LoVo (cell line): Measurements from ENCODE around the gene ARHGEF10L.

Source experiments
- DNase-seq: peaks from one replicate; pipeline ENCODE4 v3.0.0-alpha.2; 2016; ENCODE audit warnings: low spot score

ARHGEF10L gene

GRCh38 chr1:17635811-17636210 lies 96.3 kb downstream of the ARHGEF10L start:
- DNase-seq = no peak

- peak; percentile 2 for DNase-seq
These were observed 97.1 kb downstream of the ARHGEF10L start for GRCh38 chr1:17636612-17637011.

DNA sequence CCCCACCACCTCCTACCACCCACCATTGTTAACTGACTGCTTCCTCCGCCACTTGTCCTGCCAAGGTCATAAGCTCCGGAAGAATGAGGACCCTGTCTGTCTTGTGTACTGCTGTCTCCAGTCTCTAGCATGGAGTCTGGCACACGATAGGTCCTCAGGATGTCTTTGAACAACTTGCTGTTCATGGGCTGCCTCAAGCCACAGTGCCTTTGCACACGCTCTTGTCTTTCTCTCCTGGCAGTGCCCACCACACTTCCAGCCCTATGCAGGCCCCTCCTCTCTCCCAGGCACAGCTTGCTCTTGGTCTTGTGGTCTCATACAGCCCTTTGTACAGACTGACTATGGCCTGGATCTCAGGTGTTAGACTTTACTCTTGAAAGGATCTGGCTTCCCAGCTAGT lies 97.6 kb downstream of the ARHGEF10L start:
- DNase-seq = no peak

- DNase-seq = no peak
These were observed 100.3 kb downstream of the ARHGEF10L start for GRCh38 chr1:17639703-17640340.

GRCh38 chr1:17640393-17640792 lies 100.9 kb downstream of the ARHGEF10L start:
- no peak for DNase-seq

- no peak for DNase-seq
These were observed 101.5 kb downstream of the ARHGEF10L start for GRCh38 chr1:17640975-17641374.

DNA sequence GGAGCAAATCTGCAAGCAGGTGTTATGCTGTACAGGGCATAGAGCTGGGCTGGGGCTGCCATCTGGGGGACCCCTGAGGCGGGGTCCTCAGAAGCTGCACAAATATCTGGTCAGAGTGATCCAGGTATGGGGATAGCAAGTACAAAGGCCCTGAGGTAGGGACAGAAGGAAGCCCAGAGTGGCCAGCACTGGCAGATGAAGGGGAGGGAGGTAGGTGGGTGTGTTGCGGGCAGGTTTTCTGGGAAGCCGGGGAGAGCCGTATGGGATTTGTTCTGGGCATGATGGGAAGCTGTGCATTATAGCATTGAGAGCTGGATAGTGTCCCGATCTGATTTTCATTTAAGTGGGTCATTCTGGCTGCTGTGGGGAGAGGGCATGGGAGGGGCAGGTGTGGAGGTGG lies 102.7 kb downstream of the ARHGEF10L start:
- no peak for DNase-seq

DNA sequence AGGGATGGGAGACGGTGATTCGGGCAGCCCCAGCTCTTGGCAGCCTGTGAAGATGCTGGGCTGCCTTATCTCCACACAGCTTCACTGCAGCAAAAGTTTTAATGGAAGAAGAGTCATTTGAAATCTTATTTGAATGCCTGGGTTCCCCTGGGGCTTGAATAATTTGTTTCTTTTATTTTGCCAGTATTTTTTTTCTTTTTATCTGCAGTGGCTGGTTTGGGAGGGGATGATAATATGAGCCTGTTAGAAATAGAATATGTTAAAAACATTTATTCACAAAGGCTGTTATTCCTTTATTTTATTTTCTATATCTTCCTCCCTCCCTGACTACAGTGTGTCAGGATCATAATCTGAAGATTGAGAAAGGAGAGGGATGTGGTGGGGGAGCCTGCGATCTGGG lies 103.4 kb downstream of the ARHGEF10L start:
- no peak for DNase-seq

GRCh38 chr1:17643861-17644703 lies 104.6 kb downstream of the ARHGEF10L start:
- DNase-seq = no peak

DNA sequence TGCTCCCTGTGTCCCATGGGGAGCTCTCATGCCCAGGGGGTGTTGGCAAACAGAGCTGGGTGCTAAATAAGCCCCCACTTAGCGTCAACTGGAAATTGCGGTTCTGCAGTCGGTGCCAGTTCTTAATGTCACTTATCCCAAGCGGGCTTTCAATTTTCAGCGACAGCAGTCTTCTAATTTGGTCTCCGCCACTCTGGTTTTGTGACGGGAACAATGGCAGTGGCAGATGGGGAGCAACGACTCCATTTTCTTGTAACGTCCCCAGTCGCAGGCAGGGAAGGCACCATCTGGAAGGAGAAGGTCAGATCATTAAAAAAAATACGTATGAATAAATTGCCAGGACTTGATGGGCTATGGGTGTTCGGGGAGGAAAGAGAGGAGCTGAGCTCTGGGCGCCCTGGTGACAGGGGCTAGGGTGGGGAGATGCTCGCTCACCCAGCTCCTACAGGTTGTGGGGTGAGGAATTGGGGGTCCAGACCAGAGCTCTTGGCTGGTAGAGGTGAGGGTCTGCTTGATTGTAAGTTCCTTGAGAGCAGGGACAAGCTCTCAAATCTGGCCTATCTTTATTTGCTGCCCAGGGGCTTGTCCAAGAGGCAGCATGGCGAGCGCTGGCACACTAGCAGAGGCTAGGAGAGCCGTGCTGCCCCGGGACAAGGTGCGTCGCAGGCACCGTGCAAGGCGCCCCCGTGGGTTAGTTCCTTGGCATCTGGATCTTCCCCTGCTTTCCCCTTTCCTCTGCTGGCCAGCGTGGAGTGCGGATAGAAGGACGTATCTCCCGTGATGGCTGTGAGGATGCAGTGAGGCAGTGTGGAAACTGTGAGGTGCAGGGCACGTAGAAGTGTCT lies 105.8 kb downstream of the ARHGEF10L start:
- no peak for DNase-seq

GRCh38 chr1:17646444-17647280 lies 107.2 kb downstream of the ARHGEF10L start:
- DNase-seq = no peak

GRCh38 chr1:17648457-17649145 lies 109.1 kb downstream of the ARHGEF10L start:
- no peak for DNase-seq

DNA sequence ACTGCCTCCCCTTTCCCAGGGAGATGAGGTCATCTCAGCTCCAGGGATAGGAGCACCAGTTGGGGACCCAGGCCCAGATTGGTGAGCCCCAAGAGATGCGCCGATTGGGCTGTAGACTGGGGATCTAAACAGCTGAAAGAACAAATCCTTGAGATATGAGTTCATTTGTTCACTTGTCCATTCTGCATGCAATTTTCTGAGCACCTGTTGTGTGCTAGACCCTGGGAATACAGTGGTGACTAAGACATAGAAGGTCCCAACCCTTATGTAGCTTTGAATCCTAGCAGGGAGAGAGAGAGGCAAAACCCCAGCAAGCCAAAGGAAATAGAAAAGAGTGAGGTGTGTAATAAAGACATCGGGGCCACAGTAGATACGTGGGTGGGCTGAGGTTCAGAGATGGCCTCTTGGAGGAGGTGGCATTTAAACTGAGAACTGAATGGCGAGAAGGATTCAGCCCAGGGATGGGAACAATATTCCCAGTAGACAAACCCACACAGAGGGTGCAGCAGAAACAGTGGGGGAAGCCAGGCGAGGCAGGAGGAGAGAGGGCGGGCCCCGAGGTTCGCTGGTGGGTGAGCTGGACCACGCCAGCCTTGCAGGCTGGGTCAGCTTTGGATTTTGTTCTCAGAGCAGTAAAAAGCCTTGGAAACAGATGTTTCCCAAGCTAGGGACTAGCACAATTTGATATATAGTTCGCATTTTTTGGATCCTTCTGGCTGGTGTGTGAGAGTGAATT lies 110.0 kb downstream of the ARHGEF10L start:
- no peak for DNase-seq

- no peak for DNase-seq
These were observed 113.8 kb downstream of the ARHGEF10L start for GRCh38 chr1:17653276-17653675.

DNA sequence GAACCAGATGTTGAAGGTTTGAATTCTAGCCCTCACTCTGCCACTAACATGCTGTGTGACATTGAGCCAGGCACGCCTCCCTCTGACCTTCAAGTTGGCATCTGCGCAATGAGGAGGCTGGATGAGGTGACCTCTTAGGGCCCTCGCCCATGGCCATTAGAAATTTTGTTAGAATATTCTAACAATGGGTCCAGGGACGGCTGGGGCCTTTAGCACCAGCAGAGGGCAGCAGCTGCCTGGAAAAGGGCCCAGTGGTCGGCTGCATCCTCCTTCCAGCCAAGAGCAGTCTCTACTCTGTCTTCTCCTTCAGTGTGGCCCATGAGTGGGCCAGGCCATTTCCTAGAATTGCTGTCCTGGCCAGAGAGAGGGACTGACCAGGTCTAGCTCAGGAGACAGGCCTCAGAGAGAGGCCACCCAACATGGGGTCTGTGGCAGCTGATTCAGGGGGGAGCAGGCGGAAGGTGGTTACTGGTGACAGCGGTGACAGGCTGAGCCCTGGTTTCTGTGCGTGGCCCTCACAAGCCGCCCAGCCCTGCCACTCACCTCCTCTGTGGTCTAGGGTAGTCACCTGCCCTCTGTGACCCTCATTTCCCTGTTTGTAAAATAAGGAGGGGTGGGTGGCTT lies 114.3 kb downstream of the ARHGEF10L start:
- no peak for DNase-seq

DNA sequence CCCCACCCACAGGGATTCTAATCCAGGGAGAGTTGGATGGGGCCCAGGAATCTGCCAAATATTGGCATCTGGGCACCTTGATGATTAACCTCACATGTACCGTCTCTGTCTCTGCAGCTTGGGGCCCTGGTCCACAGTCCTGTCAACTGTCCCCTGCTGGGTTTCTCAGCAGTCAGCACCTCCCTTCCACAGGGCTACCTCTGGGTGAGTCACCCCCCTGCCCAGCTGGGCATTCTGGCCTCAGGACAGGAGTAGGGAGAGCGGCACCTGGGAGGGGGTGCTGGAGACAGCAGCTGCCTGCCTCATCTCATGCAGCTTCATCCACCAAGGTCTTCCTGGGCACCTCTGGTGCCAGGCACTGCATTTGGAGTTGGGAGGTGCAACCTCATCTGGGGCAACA lies 115.0 kb downstream of the ARHGEF10L start:
- DNase-seq = no peak

GRCh38 chr1:17655169-17655568 lies 115.7 kb downstream of the ARHGEF10L start:
- no peak for DNase-seq

- no peak for DNase-seq
These were observed 116.4 kb downstream of the ARHGEF10L start for GRCh38 chr1:17655922-17656321.

GRCh38 chr1:17657436-17657835 lies 117.9 kb downstream of the ARHGEF10L start:
- DNase-seq = no peak

DNA sequence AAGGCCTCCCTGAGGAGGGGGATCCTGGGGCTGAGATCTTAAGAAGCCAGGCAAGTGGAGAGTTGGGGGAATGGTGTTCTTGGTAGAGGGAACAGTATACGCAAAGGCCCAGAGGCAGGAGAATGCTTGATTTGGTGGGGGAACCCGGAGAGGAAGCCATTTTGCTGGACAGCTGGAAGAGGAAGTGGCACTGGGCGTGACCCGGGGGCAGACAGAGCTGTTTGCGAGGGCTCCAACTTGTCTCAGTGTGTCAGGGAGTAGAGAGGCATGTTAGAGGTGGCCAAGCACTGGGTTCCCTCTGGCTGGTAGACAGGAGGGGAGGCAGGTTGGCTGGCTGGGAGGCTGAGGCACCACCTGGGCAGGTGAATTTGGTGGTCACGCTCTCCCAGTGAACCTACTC lies 119.3 kb downstream of the ARHGEF10L start:
- no peak for DNase-seq
